Vagina (tissue), 2 donors: ENCODE results near the gene AHNAK.

Experiments
- POLR2AphosphoS5 ChIP-seq, 2 donors: sonication (generic); formaldehyde crosslinking; IDR thresholded peaks; one replicate each; pipeline ENCODE4 v1.9.0; 2017; ENCODE audit warnings: antibody characterized with exemption in 2 of 2, mild to moderate bottlenecking in 2 of 2, low read depth in 1 of 2; ENCODE audit not compliant: insufficient read depth in 1 of 2
- TF ChIP-seq, protein P1 (sequence below), 3 experiments: fragments of 450-650 bp in 2 of 3; fragments of 200-600 bp in 1 of 3; sonication (generic) in 1 of 3; IDR thresholded peaks; one replicate each; pipeline ENCODE4 v1.5.1; 2017 to 2019; ENCODE audit warnings: antibody characterized with exemption in 3 of 3, mild to moderate bottlenecking in 2 of 3, moderate library complexity in 2 of 3

DNA sequence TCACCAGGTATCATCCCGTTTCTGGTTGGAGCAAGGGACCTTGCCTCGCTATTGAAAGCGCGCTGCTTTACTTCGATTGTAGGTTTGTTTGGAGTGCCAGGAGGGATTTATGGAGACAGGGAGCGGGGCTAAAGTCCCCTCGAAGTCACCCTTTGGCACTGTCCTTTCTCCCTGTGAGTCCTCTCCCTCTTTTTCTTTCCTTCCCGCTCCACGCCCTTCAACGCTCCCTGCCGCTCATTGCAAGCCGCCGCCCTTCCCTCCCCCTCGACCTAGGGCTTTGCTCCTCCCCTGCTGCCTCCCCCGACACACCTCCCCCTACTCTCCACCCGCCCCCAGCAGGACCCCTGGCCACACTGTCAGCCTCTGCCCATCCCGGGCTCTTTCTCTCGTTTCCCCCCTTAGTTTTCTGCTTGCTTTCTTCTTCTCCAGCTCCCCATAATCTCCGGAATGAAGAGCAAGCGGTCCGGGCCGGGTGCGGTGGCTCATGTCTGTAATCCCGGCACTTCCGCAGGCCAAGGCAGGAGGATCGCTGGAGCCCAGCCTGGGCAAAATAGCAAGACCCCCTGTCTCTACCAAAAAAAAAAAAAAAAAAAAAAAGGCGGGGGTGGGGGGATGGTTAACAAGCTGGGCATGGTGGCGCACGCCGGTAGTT lies 41.0 kb downstream of the AHNAK start:
- TF ChIP-seq, protein P1, sequence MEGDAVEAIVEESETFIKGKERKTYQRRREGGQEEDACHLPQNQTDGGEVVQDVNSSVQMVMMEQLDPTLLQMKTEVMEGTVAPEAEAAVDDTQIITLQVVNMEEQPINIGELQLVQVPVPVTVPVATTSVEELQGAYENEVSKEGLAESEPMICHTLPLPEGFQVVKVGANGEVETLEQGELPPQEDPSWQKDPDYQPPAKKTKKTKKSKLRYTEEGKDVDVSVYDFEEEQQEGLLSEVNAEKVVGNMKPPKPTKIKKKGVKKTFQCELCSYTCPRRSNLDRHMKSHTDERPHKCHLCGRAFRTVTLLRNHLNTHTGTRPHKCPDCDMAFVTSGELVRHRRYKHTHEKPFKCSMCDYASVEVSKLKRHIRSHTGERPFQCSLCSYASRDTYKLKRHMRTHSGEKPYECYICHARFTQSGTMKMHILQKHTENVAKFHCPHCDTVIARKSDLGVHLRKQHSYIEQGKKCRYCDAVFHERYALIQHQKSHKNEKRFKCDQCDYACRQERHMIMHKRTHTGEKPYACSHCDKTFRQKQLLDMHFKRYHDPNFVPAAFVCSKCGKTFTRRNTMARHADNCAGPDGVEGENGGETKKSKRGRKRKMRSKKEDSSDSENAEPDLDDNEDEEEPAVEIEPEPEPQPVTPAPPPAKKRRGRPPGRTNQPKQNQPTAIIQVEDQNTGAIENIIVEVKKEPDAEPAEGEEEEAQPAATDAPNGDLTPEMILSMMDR (IDR thresholded peaks at IDR 0.05): no peak
- TF ChIP-seq POLR2AphosphoS5 (IDR thresholded peaks at IDR 0.05; ENCODE audit: insufficient read depth in 1 of 2, low read depth in 1 of 2): peak in 1 of 2 donors; percentile 10
